IMR-90 (cell line): Measurements from ENCODE around the gene SS18. TPM values are rescaled to one million over a fixed set of nuclear protein-coding genes. Genes with fewer than 3 reads are reported as not detected.

Experiments used
- ATAC-seq: fragments of 200-7000 bp; cut with Tn5 transposase; 2 replicates; pipeline ENCODE4 v1.9.1; 2020; ENCODE audit warnings: low read depth, mild to moderate bottlenecking, moderate library complexity
- BruUV-seq: library from RNA; stranded (reverse); fragments of 400-500 nt; replicated peaks from 2 replicates; lab custom pipeline; 2021; lab: Mats Ljungman, UMichigan
- CTCF ChIA-PET: fragments of 300-600 bp; formaldehyde crosslinking; extraction: SDS; loops from one replicate; lab custom pipeline; 2021; ENCODE audit warnings: antibody characterized with exemption; lab: Yijun Ruan, JAX
- POLR2A ChIA-PET: fragments of 300-600 bp; sonication (Branson Sonifier 250); formaldehyde crosslinking; loops from one replicate; lab custom pipeline; 2022; ENCODE audit warnings: antibody characterized with exemption; ENCODE audit not compliant: unreplicated experiment; lab: Charles Lee
- DNase-seq: peaks from one replicate; pipeline ENCODE4 v3.0.0; 2013
- H2AFZ ChIP-seq: replicated peaks from 2 replicates; pipeline ENCODE3; 2013; ENCODE audit warnings: low read length, mild to moderate bottlenecking; ENCODE audit not compliant: poor library complexity
- H2AK5ac ChIP-seq: 2 replicates; pipeline ENCODE4 v1.6.1; 2013; ENCODE audit warnings: low read depth, low read length, inconsistent platforms
- H2AK9ac ChIP-seq: replicated peaks from 2 replicates; pipeline ENCODE3; 2013; ENCODE audit warnings: mild to moderate bottlenecking, low read depth, low read length, moderate library complexity; ENCODE audit not compliant: poor library complexity
- H2BK120ac ChIP-seq: 2 replicates; pipeline ENCODE4 v1.6.1; 2013; ENCODE audit warnings: low read depth, low read length, inconsistent platforms
- H2BK15ac ChIP-seq: 3 replicates; pipeline ENCODE4 v1.6.1; 2013; ENCODE audit warnings: low read depth, low read length, inconsistent platforms
- H2BK20ac ChIP-seq: 2 replicates; pipeline ENCODE4 v1.6.1; 2013; ENCODE audit warnings: low read depth, mild to moderate bottlenecking, inconsistent platforms, low read length, moderate library complexity
- H2BK5ac ChIP-seq: 2 replicates; pipeline ENCODE4 v1.6.1; 2013; ENCODE audit warnings: mild to moderate bottlenecking, low read depth, low read length, inconsistent platforms; ENCODE audit not compliant: poor library complexity, severe bottlenecking
- H3K14ac ChIP-seq: replicated peaks from 2 replicates; pipeline ENCODE4 v1.6.1; 2013; ENCODE audit warnings: low read depth, low read length, inconsistent platforms
- H3K18ac ChIP-seq: 2 replicates; pipeline ENCODE4 v1.6.1; 2013; ENCODE audit warnings: low read depth, low read length, control low read depth
- H3K23ac ChIP-seq: 2 replicates; pipeline ENCODE4 v1.6.1; 2013; ENCODE audit warnings: low read depth, low read length, inconsistent platforms
- H3K27ac ChIP-seq: 2 replicates; pipeline ENCODE4 v1.5.1; 2013; ENCODE audit warnings: mild to moderate bottlenecking, control low read depth, low read length; ENCODE audit not compliant: insufficient read depth
- H3K27me3 ChIP-seq: 2 replicates; pipeline ENCODE4 v1.6.1; 2013; ENCODE audit warnings: low read length; ENCODE audit not compliant: control insufficient read depth, insufficient read depth
- H3K36me3 ChIP-seq: 2 replicates; pipeline ENCODE4 v1.6.1; 2013; ENCODE audit warnings: low read length, mixed read lengths; ENCODE audit not compliant: control insufficient read depth, insufficient read depth
- H3K4ac ChIP-seq: 2 replicates; pipeline ENCODE4 v1.6.1; 2013; ENCODE audit warnings: low read depth, low read length, inconsistent platforms
- H3K4me1 ChIP-seq: 2 replicates; pipeline ENCODE4 v1.6.1; 2013; ENCODE audit warnings: low read length, mixed read lengths; ENCODE audit not compliant: control insufficient read depth, insufficient read depth
- H3K4me2 ChIP-seq: 2 replicates; pipeline ENCODE4 v1.6.1; 2013; ENCODE audit warnings: low read depth, mild to moderate bottlenecking, control low read depth, low read length, moderate library complexity
- H3K4me3 ChIP-seq: 2 replicates; pipeline ENCODE4 v1.5.1; 2013; ENCODE audit warnings: low read depth, mild to moderate bottlenecking, control low read depth, low read length, moderate library complexity; ENCODE audit not compliant: insufficient read depth
- H3K56ac ChIP-seq: 2 replicates; pipeline ENCODE4 v1.6.1; 2013; ENCODE audit warnings: low read length, inconsistent platforms; ENCODE audit not compliant: insufficient read depth; ENCODE audit errors: extremely low read depth
- H3K79me1 ChIP-seq, 2 experiments: 2 replicates each; pipeline ENCODE4 v1.6.1; 2013; ENCODE audit warnings: low read length in 2 of 2, inconsistent platforms in 1 of 2, low read depth in 1 of 2
- H3K9ac ChIP-seq: 2 replicates; pipeline ENCODE4 v1.6.1; 2013; ENCODE audit warnings: low read depth, low read length, control low read depth
- H3K9me1 ChIP-seq: 2 replicates; pipeline ENCODE4 v1.6.1; 2013; ENCODE audit warnings: low read length, inconsistent platforms; ENCODE audit not compliant: insufficient read depth
- H3K9me3 ChIP-seq: 2 replicates; pipeline ENCODE4 v1.6.1; 2013; ENCODE audit warnings: low read length; ENCODE audit not compliant: control insufficient read depth, insufficient read depth
- H4K20me1 ChIP-seq: 2 replicates; pipeline ENCODE4 v1.6.1; 2013; ENCODE audit warnings: low read length, inconsistent platforms; ENCODE audit not compliant: insufficient read depth
- H4K5ac ChIP-seq: 2 replicates; pipeline ENCODE4 v1.6.1; 2013; ENCODE audit warnings: mild to moderate bottlenecking, low read depth, low read length, control low read depth
- H4K8ac ChIP-seq, 2 experiments: 2 replicates each; pipeline ENCODE4 v1.6.1; 2013; ENCODE audit warnings: low read depth in 2 of 2, low read length in 2 of 2, control low read depth in 1 of 2, inconsistent platforms in 1 of 2
- H4K91ac ChIP-seq: 2 replicates; pipeline ENCODE4 v1.6.1; 2013; ENCODE audit warnings: low read depth, low read length, inconsistent platforms; ENCODE audit not compliant: insufficient read depth
- BHLHE40 ChIP-seq: fragments of 150-350 bp; IDR thresholded peaks from 2 replicates; pipeline ENCODE4 v1.6.1; 2016; ENCODE audit warnings: mild to moderate bottlenecking, low read depth, low read length
- CEBPB ChIP-seq: IDR thresholded peaks from 2 replicates; pipeline ENCODE4 v1.6.1; 2012; ENCODE audit warnings: low read depth, low read length, improper control_type of control experiment
- CHD1 ChIP-seq: IDR thresholded peaks from 2 replicates; pipeline ENCODE4 v1.6.1; 2012; ENCODE audit warnings: low read depth, low read length, improper control_type of control experiment
- FOS ChIP-seq: fragments of 150-350 bp; IDR thresholded peaks from 2 replicates; pipeline ENCODE4 v1.6.1; 2016; ENCODE audit warnings: low read depth, low read length
- MAFK ChIP-seq: IDR thresholded peaks from 2 replicates; pipeline ENCODE4 v1.6.1; 2012; ENCODE audit warnings: low read depth, low read length, improper control_type of control experiment
- MAZ ChIP-seq: IDR thresholded peaks from 2 replicates; pipeline ENCODE4 v1.6.1; 2012; ENCODE audit warnings: low read depth, mild to moderate bottlenecking, low read length, improper control_type of control experiment, moderate library complexity, borderline replicate concordance
- MXI1 ChIP-seq: IDR thresholded peaks from 2 replicates; pipeline ENCODE4 v1.6.1; 2012; ENCODE audit warnings: low read depth, mild to moderate bottlenecking, low read length, moderate library complexity, borderline replicate concordance
- NFE2L2 ChIP-seq: fragments of 150-350 bp; IDR thresholded peaks from 2 replicates; pipeline ENCODE4 v1.6.1; 2016; ENCODE audit warnings: low read depth, mild to moderate bottlenecking, low read length
- POLR2A ChIP-seq: IDR thresholded peaks from 2 replicates; pipeline ENCODE4 v1.6.1; 2012; ENCODE audit warnings: mild to moderate bottlenecking, low read depth, low read length
- RAD21 ChIP-seq: IDR thresholded peaks from 2 replicates; pipeline ENCODE4 v1.6.1; 2012; ENCODE audit warnings: low read length, improper control_type of control experiment
- RCOR1 ChIP-seq: IDR thresholded peaks from 2 replicates; pipeline ENCODE4 v1.6.1; 2012; ENCODE audit warnings: mild to moderate bottlenecking, low read length, improper control_type of control experiment; ENCODE audit not compliant: insufficient replicate concordance
- RFX5 ChIP-seq: IDR thresholded peaks from 2 replicates; pipeline ENCODE4 v1.8.0; 2012; ENCODE audit warnings: low read depth, mild to moderate bottlenecking, low read length, moderate library complexity
- SMC3 ChIP-seq: fragments of 150-350 bp; IDR thresholded peaks from 2 replicates; pipeline ENCODE4 v1.6.1; 2016; ENCODE audit warnings: low read depth, mild to moderate bottlenecking, antibody characterized with exemption, low read length, moderate library complexity
- USF2 ChIP-seq: fragments of 150-350 bp; IDR thresholded peaks from 2 replicates; pipeline ENCODE4 v1.6.1; 2017; ENCODE audit warnings: mild to moderate bottlenecking, antibody characterized with exemption, low read length, low read depth
- WGBS, 2 experiments: methylation state at CpG; one replicate each; pipeline versions ENCODE4 v1.1.5 to v1.1.7; 2013; ENCODE audit warnings: missing lambda C conversion rate in 2 of 2; ENCODE audit not compliant: insufficient read length in 1 of 2; ENCODE audit errors: extremely low coverage in 2 of 2; 5-methylcytosine and 5-hydroxymethylcytosine counted together
- dilution Hi-C: fragments of 300-500 bp; cut with HindIII; formaldehyde crosslinking; loops from one replicate; pipeline ENCODE4 v1.14.3; 2018; ENCODE audit warnings: low sequenced_read_pairs; ENCODE audit not compliant: unreplicated experiment
- in situ Hi-C: fragments of 300-500 bp; cut with MboI; formaldehyde crosslinking; loops from 3 replicates; pipeline ENCODE4 v1.14.3; 2019; ENCODE audit warnings: low sequenced_read_pairs, inconsistent platforms, mixed read lengths
- intact Hi-C: fragments of 100-400 bp; cut with micrococcal nuclease; formaldehyde crosslinking; loops from 2 replicates; pipeline ENCODE4 v1.10.0; 2022
- polyA plus RNA-seq, 3 experiments: library from polyadenylated mRNA; depleted of rRNA; stranded (reverse); fragments of >200 nt; gene quantifications; 2 replicates each; pipeline ENCODE4 v1.2.3, GENCODE V29; 2012; ENCODE audit warnings: low replicate concordance in 1 of 3
- total RNA-seq: library from RNA; depleted of rRNA; stranded (reverse); fragments of >200 nt; gene quantifications from 2 replicates; pipeline ENCODE4 v1.2.3, GENCODE V29; 2012
- TF ChIP-seq, protein P1 (sequence below): conservative IDR thresholded peaks from 2 replicates; pipeline ENCODE4 v1.5.1; 2012; ENCODE audit warnings: mild to moderate bottlenecking, low read depth, low read length, improper control_type of control experiment
- TF ChIP-seq, protein P2 (sequence below): fragments of 150-350 bp; IDR thresholded peaks from 2 replicates; pipeline ENCODE4 v1.6.1; 2016; ENCODE audit warnings: low read depth, mild to moderate bottlenecking, low read length, moderate library complexity, borderline replicate concordance

The SS18 gene
- total and polyA plus RNA-seq, 2 of the 4 experiments (the other 2 are of a cell fraction): 112 to 242 TPM

GRCh38 chr18:26127786-26128185, 37.4 kb upstream of the SS18 start:
- H2AFZ ChIP-seq: no peak overlapping the region
- no peak overlapping the region for H2AK9ac ChIP-seq
- ATAC-seq: no peak
- H3K36me3 ChIP-seq: no peaks in the 10 kb centered on the region
- no peak overlapping the region for H3K23ac ChIP-seq
- H3K56ac ChIP-seq: no peak overlapping the region
- dilution Hi-C loops (no loop called here), in situ Hi-C loops (no loop called here), intact Hi-C loops (loop anchor here (10.0 kb wide), 1 partner anchor 203 kb away; no protein-coding TSS in a partner anchor)
- H3K4me1 ChIP-seq: no peaks in the 10 kb centered on the region
- no peak for TF ChIP-seq RFX5
- TF ChIP-seq MXI1: no peak
- no peak for TF ChIP-seq NFE2L2
- no peak for TF ChIP-seq MAFK
- TF ChIP-seq CHD1: no peak
- no peak for TF ChIP-seq BHLHE40
- TF ChIP-seq USF2: no peak
- TF ChIP-seq RCOR1: no peak
- TF ChIP-seq, protein P1, sequence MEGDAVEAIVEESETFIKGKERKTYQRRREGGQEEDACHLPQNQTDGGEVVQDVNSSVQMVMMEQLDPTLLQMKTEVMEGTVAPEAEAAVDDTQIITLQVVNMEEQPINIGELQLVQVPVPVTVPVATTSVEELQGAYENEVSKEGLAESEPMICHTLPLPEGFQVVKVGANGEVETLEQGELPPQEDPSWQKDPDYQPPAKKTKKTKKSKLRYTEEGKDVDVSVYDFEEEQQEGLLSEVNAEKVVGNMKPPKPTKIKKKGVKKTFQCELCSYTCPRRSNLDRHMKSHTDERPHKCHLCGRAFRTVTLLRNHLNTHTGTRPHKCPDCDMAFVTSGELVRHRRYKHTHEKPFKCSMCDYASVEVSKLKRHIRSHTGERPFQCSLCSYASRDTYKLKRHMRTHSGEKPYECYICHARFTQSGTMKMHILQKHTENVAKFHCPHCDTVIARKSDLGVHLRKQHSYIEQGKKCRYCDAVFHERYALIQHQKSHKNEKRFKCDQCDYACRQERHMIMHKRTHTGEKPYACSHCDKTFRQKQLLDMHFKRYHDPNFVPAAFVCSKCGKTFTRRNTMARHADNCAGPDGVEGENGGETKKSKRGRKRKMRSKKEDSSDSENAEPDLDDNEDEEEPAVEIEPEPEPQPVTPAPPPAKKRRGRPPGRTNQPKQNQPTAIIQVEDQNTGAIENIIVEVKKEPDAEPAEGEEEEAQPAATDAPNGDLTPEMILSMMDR: no peak
- TF ChIP-seq SMC3: no peak
- TF ChIP-seq POLR2A: no peak
- no peak for TF ChIP-seq MAZ
- TF ChIP-seq RAD21: no peak
- TF ChIP-seq, protein P2, sequence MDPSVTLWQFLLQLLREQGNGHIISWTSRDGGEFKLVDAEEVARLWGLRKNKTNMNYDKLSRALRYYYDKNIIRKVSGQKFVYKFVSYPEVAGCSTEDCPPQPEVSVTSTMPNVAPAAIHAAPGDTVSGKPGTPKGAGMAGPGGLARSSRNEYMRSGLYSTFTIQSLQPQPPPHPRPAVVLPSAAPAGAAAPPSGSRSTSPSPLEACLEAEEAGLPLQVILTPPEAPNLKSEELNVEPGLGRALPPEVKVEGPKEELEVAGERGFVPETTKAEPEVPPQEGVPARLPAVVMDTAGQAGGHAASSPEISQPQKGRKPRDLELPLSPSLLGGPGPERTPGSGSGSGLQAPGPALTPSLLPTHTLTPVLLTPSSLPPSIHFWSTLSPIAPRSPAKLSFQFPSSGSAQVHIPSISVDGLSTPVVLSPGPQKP: no peak
- no peak for TF ChIP-seq CEBPB
- TF ChIP-seq FOS: no peak
- H2BK5ac ChIP-seq: no peak overlapping the region
- no peak overlapping the region for H3K4me2 ChIP-seq
- H4K91ac ChIP-seq: no peak overlapping the region
- DNase-seq: no peak
- no peaks in the 10 kb centered on the region for H3K9me1 ChIP-seq
- no peak overlapping the region for H3K27ac ChIP-seq
- H4K20me1 ChIP-seq: no peaks in the 10 kb centered on the region
- H3K14ac ChIP-seq: no peak overlapping the region
- H3K79me1 ChIP-seq: no peaks in the 10 kb centered on the region
- no TSS peak for BruUV-seq
- H4K5ac ChIP-seq: no peak overlapping the region
- no peak overlapping the region for H3K4me3 ChIP-seq
- no peaks in the 10 kb centered on the region; the same call in 1 of the 2 replicates for H3K27me3 ChIP-seq
- CTCF ChIA-PET: no interaction called here
- no peak overlapping the region for H3K4ac ChIP-seq
- H3K18ac ChIP-seq: no peak overlapping the region
- no peak overlapping the region for H2BK120ac ChIP-seq
- WGBS, 2 experiments: no CpG with 5 or more reads among the region's 5 CpGs
- no peak overlapping the region for H2BK15ac ChIP-seq
- POLR2A ChIA-PET: no interaction called here
- no peak overlapping the region for H4K8ac ChIP-seq
- no peaks in the 10 kb centered on the region for H3K9me3 ChIP-seq
- no peak overlapping the region for H2AK5ac ChIP-seq
- H3K9ac ChIP-seq: no peak overlapping the region
- H2BK20ac ChIP-seq: no peak overlapping the region
